UCSD-AML1 (cell line): ENCODE results near the gene CYFIP2.

ENCODE experiments used
- DNase-seq: peaks from one replicate; lab custom pipeline; 2025; ENCODE audit not compliant: unreplicated experiment; lab: John Stamatoyannopoulos, UW

CYFIP2 gene

DNA sequence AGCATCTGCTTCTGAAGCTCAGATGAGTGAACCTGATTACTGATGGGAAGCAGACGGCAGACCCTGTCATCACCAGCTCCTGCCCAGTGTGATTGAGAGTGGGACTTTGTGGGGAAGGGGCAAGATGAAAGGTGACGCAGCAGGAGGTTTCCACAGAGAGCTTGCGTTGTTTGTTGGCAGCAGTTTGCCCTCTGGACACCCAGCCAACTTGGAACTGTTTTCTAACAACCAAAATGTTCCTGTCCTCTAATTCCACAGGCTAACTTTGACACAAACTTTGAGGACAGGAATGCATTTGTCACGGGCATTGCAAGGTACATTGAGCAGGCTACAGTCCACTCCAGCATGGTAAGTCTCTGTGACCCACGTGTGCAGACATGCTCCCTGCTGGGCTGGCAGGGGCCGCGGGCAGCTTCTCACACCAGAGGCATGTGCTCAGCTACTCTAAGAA is 20.9 kb downstream of the CYFIP2 start:
- no peak for DNase-seq

DNA sequence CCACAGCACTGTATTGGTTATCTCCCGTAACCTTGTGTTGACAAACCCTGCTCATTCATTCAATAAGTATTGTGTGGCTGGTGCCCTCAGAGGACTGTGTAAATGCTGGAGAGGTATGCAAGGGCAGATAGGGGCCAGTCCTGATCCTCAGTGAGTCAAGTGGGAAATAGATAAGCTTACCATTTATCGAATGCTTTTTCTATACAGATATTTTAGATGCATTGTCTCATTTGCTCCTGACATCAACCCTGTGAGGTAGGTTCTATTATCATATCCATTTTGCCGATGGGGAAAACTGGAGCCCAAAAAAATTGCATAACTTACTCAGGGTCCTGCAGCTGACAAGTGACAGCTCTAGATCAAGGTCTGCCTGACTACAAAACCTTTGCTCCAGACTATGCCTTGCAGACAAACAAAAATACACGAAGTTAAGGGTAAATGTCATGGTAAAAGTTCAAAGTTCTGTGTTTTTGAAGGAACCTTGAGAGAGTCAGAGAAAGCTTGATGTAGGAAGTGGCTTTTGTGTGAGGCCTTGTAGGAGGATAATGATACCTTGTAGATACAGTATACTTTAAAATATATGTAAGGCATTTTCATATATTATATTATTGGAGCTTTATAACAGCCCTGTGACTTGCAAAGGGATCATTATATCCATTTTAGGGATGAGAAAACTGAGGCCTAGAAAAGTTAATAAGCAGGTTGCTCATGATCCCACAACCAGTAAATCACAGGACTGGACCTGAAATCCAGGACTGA is 22.7 kb downstream of the CYFIP2 start:
- no peak for DNase-seq

DNA sequence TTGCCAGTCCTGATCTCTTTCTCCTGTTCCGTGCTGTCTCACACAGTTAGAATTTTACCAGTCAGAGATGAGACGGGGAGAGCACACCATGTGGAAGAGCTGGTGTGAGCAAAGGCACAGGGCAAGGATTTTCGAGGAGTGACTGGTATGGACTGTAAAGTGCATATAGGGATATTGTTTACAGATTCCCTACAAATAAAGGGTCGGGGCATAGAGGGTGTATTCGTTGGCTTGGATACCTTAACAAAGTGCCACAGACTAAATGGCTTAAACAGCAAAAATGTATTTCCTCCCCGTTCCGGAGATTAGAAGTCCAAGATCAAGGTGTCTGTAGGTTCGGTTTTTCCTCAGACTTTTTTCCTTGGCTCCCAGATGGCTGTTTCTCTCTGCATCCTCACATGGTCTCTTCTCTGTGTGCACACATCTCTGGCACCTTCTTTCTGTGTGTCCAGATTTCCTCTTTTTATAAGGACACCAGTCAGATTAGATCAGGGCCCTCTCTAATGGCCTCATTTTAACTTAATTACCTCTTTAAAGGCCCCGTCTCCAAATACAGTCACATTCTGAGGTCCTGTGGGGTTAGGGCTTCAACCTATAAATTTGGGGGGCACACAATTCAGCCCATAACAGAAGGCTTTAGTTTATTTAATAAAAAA is 23.4 kb downstream of the CYFIP2 start:
- no peak for DNase-seq

GRCh38 chr5:157290156-157290980 is 24.4 kb downstream of the CYFIP2 start:
- no peak for DNase-seq

DNA sequence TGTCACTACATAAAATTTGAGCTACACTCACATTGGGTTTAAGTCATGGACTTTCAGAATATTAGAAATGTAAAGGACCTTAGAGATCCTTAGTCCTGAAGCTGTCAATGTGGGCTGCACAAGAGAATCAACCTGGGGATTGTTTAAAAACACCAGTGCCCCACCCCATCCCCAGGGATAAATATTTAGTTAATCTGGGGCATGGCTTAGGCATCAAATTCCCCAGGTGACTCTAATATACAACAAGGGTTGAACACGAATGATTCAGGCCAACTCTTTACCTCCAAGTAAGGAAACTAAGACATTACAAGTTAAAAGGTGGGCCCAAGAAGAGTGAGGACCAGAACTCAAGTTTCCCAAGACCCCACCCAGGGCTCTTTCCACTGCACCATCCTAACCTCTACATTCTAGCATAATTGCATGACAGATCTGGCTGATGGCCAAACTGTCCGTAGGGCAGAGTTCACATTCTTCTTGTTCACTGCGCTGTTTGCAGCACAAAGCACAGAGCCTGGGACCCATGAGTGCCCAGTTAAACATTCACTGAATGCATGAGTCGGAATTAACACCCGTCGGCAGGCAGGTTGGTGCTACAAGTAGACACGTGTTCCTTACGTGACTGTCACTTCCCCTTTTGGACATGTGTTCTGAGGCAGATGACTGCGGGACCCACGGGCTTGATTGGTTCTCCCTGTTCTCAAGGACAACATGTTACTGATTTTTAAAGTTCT is 25.2 kb downstream of the CYFIP2 start:
- no peak for DNase-seq

GRCh38 chr5:157292599-157292998 is 26.7 kb downstream of the CYFIP2 start:
- no peak for DNase-seq

DNA sequence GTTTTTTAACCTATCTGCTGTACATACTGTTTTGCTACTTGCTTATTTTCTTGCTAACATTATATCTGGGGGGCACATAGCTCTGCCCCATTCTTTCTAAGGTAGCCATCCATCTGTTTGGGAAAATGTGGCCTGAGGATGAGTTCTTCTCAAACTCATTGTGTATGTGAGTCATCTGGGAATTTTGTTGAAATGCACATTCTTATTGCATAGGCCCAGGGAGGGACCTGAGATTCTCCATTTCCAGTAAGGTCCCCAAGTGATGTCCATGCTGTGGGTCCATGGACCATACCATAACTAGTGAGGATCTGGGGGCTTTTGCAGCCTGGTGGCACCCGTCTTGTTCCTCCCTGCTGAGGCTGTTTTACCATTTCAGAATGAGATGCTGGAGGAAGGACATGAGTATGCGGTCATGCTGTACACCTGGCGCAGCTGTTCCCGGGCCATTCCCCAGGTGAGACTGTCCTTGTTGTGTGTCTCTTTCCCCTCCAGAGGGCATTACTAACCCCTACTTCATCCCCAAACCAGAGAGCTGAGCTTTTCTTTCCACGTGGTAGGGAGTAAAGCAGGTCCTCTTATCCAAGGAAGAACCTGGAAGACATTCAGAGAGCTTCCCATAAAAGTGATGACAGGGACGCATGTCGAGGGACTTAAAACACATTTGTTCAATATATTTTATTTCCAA is 28.6 kb downstream of the CYFIP2 start:
- DNase-seq = no peak

DNA sequence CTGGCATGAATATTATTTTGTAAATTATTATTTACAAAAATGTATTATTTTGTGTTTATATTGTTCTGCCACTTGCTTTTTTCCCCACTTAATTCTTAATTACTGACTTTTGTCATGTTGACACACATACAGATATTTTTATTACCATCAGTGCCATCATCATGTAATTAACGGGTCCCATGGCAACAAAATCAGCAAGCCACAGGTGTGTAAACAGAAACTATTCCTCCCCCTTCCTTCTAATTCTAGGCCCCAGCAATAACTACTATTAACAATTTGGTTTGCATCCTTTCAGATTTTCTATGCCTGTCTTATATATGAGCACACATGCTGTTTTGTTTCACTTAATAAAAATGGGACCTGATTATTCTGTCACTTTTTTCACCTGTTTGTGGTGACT is 29.3 kb downstream of the CYFIP2 start:
- DNase-seq = no peak

GRCh38 chr5:157300564-157300963 is 34.6 kb downstream of the CYFIP2 start:
- DNase-seq = no peak

GRCh38 chr5:157301066-157301465 is 35.1 kb downstream of the CYFIP2 start:
- no peak for DNase-seq

DNA sequence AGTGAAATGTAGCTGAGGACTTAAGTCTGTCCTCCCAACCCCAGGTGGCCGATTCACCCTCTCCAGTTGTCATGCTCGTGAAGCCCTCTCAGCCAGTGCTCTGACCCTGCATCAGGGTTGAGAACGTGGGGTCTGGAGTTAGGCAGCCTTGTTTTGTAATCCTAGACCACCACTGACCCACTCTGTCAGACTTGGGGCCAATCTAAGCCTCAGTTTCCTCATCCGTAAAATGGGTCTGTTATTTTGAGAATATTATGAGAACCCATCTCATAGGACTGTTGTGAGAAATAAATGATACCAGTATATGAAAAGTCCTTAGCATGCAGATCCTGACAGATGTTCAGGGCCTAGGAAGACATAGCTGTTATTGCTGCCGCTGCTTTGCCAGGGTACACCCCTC is 37.1 kb downstream of the CYFIP2 start:
- no peak for DNase-seq

DNA sequence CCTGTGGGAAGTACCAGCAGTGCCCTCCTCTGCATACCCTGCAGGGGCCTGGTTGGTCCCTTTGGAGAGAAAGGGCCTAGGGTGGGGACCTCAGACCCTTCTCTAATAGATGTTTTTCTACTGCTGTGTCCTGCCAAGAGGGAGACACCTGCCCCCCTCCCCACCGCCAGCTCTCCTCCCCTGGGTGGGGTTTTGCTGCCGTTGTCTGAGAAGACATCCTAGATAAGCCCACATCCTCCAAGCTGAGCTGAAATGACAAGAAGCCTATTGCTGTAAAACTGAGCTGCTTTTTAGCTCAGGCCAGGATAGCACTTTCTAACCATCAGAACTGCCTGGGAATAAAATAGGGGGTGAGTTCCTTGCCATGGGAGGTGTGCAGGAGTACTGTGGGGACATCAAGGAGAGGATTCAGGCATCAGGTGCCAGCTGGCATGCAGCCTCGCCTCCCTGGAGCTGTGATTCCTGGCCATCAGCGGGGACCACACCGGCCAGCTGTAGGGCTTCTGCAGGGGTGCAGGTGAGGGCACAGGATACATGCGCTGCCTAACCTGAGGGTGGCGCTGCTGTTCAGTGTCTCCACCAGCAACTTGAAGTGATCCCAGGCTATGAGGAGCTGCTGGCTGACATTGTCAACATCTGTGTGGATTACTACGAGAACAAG is 37.9 kb downstream of the CYFIP2 start:
- no peak for DNase-seq

DNA sequence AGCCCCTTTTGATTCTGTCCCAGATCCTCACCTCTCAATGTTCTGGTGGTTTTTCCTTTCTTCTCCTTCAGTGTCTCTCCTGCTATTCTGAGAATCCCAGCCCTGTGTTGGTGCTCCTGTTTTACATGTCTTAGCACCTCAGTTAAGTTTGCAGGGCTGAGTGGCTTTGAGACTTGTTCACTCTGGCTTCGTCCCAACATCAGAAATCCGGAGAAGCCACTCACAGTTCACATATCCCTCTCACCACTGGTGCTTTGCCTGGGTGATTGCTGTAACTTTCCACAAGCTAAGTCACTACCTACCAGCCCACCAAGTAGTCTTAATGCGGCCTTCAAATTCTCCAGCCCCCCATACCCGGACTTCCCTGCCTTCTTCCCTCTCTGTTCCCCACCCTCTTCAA is 40.2 kb downstream of the CYFIP2 start:
- no peak for DNase-seq

DNA sequence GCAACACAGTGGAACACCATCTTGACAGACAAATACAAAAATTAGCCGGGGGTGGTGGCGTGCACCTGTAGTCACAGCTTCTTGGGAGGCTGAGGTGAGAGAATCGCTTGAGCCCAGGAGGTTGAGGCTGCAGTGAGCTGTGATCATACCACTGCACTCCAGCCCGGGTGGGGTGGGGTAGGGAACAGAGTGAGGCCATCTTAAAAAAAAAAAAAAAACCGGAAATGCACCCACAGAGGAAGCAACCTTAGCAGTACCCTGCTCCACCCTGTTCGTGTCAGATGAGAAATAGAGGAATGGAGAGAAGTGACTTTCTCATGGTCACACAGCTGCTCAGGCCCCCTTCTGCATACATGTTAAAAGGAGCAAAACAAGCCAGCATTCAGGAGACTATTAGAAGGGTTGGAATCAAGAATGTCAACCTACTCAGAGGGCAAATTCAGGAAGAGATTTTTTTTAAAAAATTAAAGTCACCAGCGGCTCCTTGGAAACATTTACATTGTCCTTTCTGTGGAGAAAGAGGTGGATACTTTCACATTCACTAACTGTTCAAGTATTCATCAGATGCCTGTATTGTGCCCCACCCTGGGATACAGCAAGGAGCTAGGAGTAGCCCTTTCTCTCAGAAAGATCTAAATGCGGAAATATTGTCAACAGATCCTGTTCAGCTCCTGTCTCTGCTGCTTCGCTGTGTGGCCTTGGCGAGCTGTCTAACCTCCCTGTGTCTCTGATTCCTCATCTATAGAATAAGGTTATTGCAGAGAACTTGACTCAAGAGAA is 41.0 kb downstream of the CYFIP2 start:
- DNase-seq = no peak

- DNase-seq = no peak
These were observed 43.0 kb downstream of the CYFIP2 start for GRCh38 chr5:157308836-157309465.

- DNase-seq = no peak
These were observed 43.9 kb downstream of the CYFIP2 start for GRCh38 chr5:157309796-157310195.

DNA sequence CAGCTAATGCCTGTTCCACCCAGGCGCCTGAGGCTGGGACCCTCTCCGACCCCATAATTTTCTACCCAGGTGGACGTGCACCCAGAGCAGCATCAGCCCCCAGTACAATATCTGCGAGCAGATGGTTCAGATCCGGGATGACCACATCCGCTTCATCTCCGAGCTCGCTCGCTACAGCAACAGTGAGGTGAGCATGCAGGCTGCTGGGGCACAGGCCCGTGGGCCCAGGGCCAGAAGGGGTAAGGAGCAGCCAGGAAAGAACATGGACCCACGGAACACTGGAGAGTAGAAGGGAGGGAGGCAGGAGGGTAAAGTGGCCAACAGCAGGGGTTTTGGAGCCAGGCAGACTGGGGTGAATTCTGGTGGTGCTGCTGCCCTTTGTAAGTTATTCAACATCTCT is 45.7 kb downstream of the CYFIP2 start:
- DNase-seq = no peak

DNA sequence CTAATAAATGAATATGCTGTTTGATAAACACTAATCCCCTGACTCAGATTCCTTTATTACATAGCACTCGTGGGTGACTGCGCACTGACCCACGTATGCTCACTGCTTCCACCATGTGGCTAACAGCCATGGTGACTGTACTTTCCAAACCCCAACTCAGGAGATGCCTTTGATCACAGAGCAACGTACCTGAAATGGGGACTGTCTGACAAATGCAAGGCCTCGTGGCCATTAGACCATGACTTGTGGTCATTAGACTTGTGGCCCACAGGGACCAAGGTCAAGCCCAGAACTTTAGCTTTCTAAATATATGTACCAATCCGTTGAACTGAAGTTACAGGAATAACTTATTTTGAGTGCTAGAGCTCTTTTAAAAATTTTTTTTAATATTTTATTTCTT is 46.6 kb downstream of the CYFIP2 start:
- peak; percentile 36 for DNase-seq

- no peak for DNase-seq
These were observed 56.7 kb downstream of the CYFIP2 start for GRCh38 chr5:157322581-157322980.
